BLaER1 treated with 17β-estradiol and CSF1 and Interleukin-3, amounts not matched to agents 10 nM and 100 nM (cell line): ENCODE results near the gene TREX2.

ENCODE experiments used
- H3K27ac ChIP-seq, 11 experiments: shearing (Covaris generic); formaldehyde crosslinking; 2 replicates each; pipeline ENCODE4 v1.8.1; 2022
- H3K27me3 ChIP-seq, 11 experiments: shearing (Covaris generic); formaldehyde crosslinking; 2 replicates each; pipeline ENCODE4 v1.8.1; 2022
- H3K36me3 ChIP-seq, 11 experiments: shearing (Covaris generic); formaldehyde crosslinking; 2 replicates each; pipeline ENCODE4 v1.8.1; 2022
- H3K4me1 ChIP-seq, 10 experiments: shearing (Covaris generic); formaldehyde crosslinking; 2 replicates each; pipeline ENCODE4 v1.8.1; 2022
- H3K4me2 ChIP-seq, 11 experiments: shearing (Covaris generic); formaldehyde crosslinking; 2 replicates each; pipeline ENCODE4 v1.8.1; 2022
- H3K4me3 ChIP-seq, 10 experiments: shearing (Covaris generic); formaldehyde crosslinking; 2 replicates each; pipeline ENCODE4 v1.8.1; 2022
- H3K9ac ChIP-seq, 11 experiments: shearing (Covaris generic); formaldehyde crosslinking; 2 replicates each; pipeline ENCODE4 v1.8.1; 2022
- H3K9me3 ChIP-seq, 11 experiments: shearing (Covaris generic); formaldehyde crosslinking; replicated peaks in 1 of 11; 2 replicates each; pipeline ENCODE4 v1.8.1; 2022
- H4K20me1 ChIP-seq, 11 experiments: shearing (Covaris generic); formaldehyde crosslinking; 2 replicates each; pipeline ENCODE4 v1.8.1; 2022
- Cebpa-rat ChIP-seq, 11 experiments: shearing (Covaris generic); IDR thresholded peaks; 2 replicates each; pipeline ENCODE4 v1.8.1; 2022

The TREX2 gene

DNA sequence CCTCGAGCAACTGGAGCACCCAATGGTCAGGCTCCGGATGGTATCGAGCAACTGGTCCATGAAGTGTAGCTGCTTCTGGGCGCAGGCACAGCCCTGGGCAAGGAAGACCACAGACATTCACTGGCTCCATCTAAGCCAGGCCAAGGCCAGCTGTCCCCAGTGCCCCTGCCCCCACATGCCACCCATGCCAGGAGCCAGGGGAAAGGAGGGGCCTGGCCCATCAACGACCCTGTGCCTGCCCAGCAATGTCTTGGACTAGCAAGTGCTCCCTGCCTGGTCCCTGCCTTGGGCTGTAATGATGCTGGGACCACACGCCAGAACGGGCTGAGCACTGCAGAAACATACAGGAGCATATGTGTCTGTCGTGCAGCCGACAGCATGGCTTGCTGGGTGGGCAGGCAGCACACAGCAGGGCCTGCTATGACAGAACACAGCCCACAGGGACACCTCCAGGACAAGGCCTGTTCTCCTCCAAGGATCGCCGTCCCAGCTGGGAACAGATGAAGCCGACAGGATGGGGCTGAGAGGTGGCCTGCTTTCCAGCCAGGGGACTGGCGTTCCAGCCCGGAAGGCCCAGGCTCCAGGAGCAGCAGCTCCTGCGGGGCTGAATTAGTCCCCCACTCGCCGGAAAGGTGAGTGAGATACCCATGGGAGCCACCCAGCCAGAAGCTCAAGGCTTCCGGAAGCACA lies 11.4 kb upstream of the TREX2 start:
- Histone ChIP-seq H3K4me3 (no peak overlapping the region), H3K27ac (no peak overlapping the region), H3K4me2 (no peak overlapping the region), H3K9ac (no peak overlapping the region), H3K9me3 (no peaks in the 10 kb centered on the region), H3K4me1 (peaks cover 0 to 10% (median 2%) of the 10 kb centered on the region in 10 experiments; a peak in 7 of 20 replicates), H4K20me1 (peaks cover 0 to 64% (median 18%) of the 10 kb centered on the region in 11 experiments; a peak in 15 of 22 replicates), H3K27me3 (peaks cover 46 to 97% (median 83%) of the 10 kb centered on the region in 11 experiments), H3K36me3 (peaks cover 5 to 79% (median 26%) of the 10 kb centered on the region in 11 experiments; a peak in 15 of 22 replicates)
- TF ChIP-seq Cebpa-rat (IDR thresholded peaks at IDR 0.05) = no peak

DNA sequence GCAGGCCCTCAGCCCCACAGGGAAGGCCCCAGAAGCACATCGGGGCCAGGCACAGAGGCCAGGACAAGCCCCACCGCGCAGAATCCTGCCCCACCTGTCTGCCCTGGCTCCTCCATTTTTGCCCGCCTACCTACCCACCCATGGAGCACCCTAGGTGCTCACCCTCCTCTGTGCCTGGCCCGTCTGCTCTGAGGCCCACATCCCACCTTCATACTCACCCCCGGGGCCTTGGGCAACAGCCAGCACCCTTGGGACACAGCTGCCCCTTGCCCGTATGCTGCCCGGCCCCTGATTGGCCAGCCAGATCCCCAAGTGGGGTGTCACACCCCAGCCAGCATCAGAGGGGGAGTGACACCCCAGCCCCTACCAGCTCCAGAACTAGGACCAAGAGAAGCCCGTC lies 10.8 kb upstream of the TREX2 start:
- peaks cover 46 to 97% (median 83%) of the 10 kb centered on the region in 11 experiments for H3K27me3 ChIP-seq
- H3K4me2 ChIP-seq = no peak overlapping the region
- no peak overlapping the region for H3K27ac ChIP-seq
- H3K9me3 ChIP-seq = no peaks in the 10 kb centered on the region
- H3K4me1 ChIP-seq = peaks cover 0 to 10% (median 2%) of the 10 kb centered on the region in 10 experiments; a peak in 7 of 20 replicates
- TF ChIP-seq Cebpa-rat (IDR thresholded peaks at IDR 0.05) = no peak
- no peak overlapping the region for H3K9ac ChIP-seq
- H3K4me3 ChIP-seq = no peak overlapping the region
- peaks cover 5 to 78% (median 22%) of the 10 kb centered on the region in 11 experiments; a peak in 15 of 22 replicates for H3K36me3 ChIP-seq
- H4K20me1 ChIP-seq = peaks cover 0 to 62% (median 16%) of the 10 kb centered on the region in 11 experiments; a peak in 9 of 22 replicates

- Histone ChIP-seq H3K27me3 (peaks cover 48 to 97% (median 86%) of the 10 kb centered on the region in 11 experiments), H4K20me1 (peaks cover 0 to 62% (median 17%) of the 10 kb centered on the region in 11 experiments; a peak in 10 of 22 replicates), H3K9ac (no peak overlapping the region), H3K9me3 (no peaks in the 10 kb centered on the region), H3K4me1 (peaks cover 0 to 10% (median 2%) of the 10 kb centered on the region in 10 experiments; a peak in 7 of 20 replicates), H3K4me2 (no peak overlapping the region), H3K27ac (no peak overlapping the region), H3K36me3 (peaks cover 5 to 78% (median 20%) of the 10 kb centered on the region in 11 experiments; a peak in 15 of 22 replicates), H3K4me3 (no peak overlapping the region)
- no peak for TF ChIP-seq Cebpa-rat (IDR thresholded peaks at IDR 0.05)
These were observed 10.3 kb upstream of the TREX2 start for GRCh38 chrX:153456161-153456560.

DNA sequence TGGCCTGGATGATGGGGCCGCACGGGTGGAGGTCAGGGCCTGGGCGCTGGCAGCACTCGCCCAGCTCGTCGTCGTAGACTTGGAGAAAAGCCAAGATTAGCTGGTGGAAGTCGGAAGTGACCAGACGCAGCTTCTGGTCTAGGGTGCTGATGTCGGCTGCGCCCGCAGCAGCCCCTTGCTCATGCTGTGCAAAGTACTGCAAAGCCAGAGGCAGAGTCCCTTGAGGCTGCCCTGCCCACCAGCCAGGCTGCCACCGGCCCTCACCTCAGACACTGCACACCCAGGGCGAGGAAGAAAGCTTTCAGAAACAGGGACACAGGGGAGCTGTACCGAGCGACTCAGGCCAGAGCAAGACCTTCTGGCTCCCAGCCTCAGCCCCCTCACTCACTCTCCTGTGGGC lies 9.7 kb upstream of the TREX2 start:
- Histone ChIP-seq H3K36me3 (peaks cover 5 to 80% (median 25%) of the 10 kb centered on the region in 11 experiments; a peak in 15 of 22 replicates), H3K4me3 (no peak overlapping the region), H3K27ac (no peak overlapping the region), H3K27me3 (peaks cover 54 to 97% (median 87%) of the 10 kb centered on the region in 11 experiments), H3K4me2 (0 out of 22 replicates have a peak overlapping the region, but pooled peaks of 2 of the 11 experiments have one; percentile 20 to 26), H3K9me3 (no peaks in the 10 kb centered on the region), H3K9ac (no peak overlapping the region; a peak in 1 of 22 replicates), H4K20me1 (peaks cover 0 to 65% (median 20%) of the 10 kb centered on the region in 11 experiments; a peak in 11 of 22 replicates), H3K4me1 (peaks cover 0 to 10% (median 2%) of the 10 kb centered on the region in 10 experiments; a peak in 7 of 20 replicates)
- no peak for TF ChIP-seq Cebpa-rat (IDR thresholded peaks at IDR 0.05)

DNA sequence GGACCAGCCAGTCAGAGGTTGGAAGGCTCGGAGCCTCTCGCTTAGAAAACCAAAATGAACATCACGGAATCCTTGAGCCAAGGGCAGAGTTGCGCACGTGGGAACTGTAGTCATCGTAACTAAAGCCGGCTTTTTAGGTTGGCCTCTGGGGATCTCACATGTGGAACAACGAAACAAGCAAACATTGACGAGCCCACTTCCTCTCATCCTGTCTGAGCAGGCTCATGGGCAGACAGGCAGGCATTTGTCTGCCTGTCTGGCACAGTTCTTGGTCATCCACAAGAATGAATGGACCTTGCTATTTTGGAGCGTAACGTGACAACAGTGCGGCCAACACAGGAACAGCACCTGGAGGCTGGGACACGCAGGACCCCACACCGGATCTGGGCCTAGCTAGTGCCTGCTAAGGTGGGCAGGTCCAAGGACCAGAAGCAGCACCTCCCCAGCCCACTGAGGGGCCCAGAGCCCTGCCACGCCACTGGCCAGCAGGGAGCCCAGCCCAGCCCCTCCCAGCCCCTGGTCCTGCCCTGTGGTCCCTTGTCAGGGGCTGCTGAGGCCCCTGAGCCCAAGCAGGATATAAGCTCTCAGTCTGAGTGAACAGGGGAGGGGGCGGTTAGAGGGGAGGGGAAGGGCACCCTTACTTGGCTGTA lies 9.2 kb upstream of the TREX2 start:
- H3K4me3 ChIP-seq = no peak overlapping the region
- TF ChIP-seq Cebpa-rat (IDR thresholded peaks at IDR 0.05) = no peak
- H3K4me1 ChIP-seq = peaks cover 0 to 10% (median 2%) of the 10 kb centered on the region in 10 experiments; a peak in 7 of 20 replicates
- H3K27ac ChIP-seq = no peak overlapping the region
- H4K20me1 ChIP-seq = peaks cover 0 to 70% (median 22%) of the 10 kb centered on the region in 11 experiments; a peak in 12 of 22 replicates
- H3K4me2 ChIP-seq = peak overlapping the region in 2 of 11 experiments; percentile 20 to 26; a peak in 1 of 22 replicates
- peak overlapping the region in 1 of 11 experiments; percentile 39; a peak in 1 of 22 replicates for H3K9ac ChIP-seq
- peaks cover 59 to 97% (median 89%) of the 10 kb centered on the region in 11 experiments for H3K27me3 ChIP-seq
- no peaks in the 10 kb centered on the region for H3K9me3 ChIP-seq
- H3K36me3 ChIP-seq = peaks cover 5 to 80% (median 25%) of the 10 kb centered on the region in 11 experiments; a peak in 15 of 22 replicates

DNA sequence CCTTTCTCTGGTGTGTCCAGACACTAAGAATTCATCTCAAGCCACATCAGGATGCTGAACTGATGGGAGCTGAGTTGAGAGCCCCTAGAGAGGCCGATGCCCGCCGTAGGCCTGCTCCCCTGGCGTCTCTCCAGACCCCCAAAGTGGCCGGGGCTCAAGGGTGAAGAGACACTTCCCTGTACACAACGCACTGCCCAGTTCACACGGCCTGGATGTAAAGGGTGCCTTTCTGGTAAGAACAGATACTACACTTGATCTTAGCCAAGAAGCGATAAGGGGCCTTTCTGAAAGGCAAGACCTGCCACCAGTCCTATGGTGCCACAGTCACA lies 5.1 kb upstream of the TREX2 start:
- Histone ChIP-seq H3K4me2 (no peak overlapping the region), H4K20me1 (peaks cover 0 to 70% (median 20%) of the 10 kb centered on the region in 11 experiments; a peak in 12 of 22 replicates), H3K27me3 (peaks cover 73 to 92% (median 85%) of the 10 kb centered on the region in 11 experiments), H3K36me3 (peaks cover 0 to 51% (median 13%) of the 10 kb centered on the region in 11 experiments; a peak in 14 of 22 replicates), H3K9me3 (peaks cover 0 to 2% (median 0%) of the 10 kb centered on the region in 11 experiments; a peak in 1 of 22 replicates), H3K4me1 (peaks cover 0 to 12% (median under 1%) of the 10 kb centered on the region in 10 experiments; a peak in 7 of 20 replicates), H3K9ac (no peak overlapping the region), H3K27ac (no peak overlapping the region), H3K4me3 (no peak overlapping the region)
- TF ChIP-seq Cebpa-rat (IDR thresholded peaks at IDR 0.05) = no peak

GRCh38 chrX:153450114-153450948 lies 4.5 kb upstream of the TREX2 start:
- Histone ChIP-seq H3K36me3 (peaks cover 0 to 45% (median 13%) of the 10 kb centered on the region in 11 experiments; a peak in 9 of 22 replicates), H3K9me3 (peaks cover 0 to 8% (median 0%) of the 10 kb centered on the region in 11 experiments; a peak in 3 of 22 replicates), H3K27ac (no peak overlapping the region), H3K4me3 (no peak overlapping the region), H3K27me3 (peaks cover 77 to 92% (median 85%) of the 10 kb centered on the region in 11 experiments), H3K4me2 (no peak overlapping the region), H4K20me1 (peaks cover 0 to 70% (median 17%) of the 10 kb centered on the region in 11 experiments; a peak in 12 of 22 replicates), H3K9ac (no peak overlapping the region), H3K4me1 (peaks cover 0 to 7% (median 0%) of the 10 kb centered on the region in 10 experiments; a peak in 5 of 20 replicates)
- TF ChIP-seq Cebpa-rat (IDR thresholded peaks at IDR 0.05) = no peak
